ENCODE results near the gene INTS6.

- TF ChIP-seq FOXM1 (IDR thresholded peaks at IDR 0.05; ENCODE audit: borderline replicate concordance) (no peak), ARNT (IDR thresholded peaks at IDR 0.05) (no peak), FOXA1 (IDR thresholded peaks at IDR 0.05) (no peak), SP1 (IDR thresholded peaks at IDR 0.05) (no peak), ELF4 (IDR thresholded peaks at IDR 0.05) (no peak), L3MBTL2 (conservative IDR thresholded peaks at IDR 0.05) (no peak), NFRKB (IDR thresholded peaks at IDR 0.05) (no peak), BHLHE40 (IDR thresholded peaks at IDR 0.05; ENCODE audit: borderline replicate concordance) (no peak), FOXK2 (IDR thresholded peaks at IDR 0.05) (no peak), HDGF (IDR thresholded peaks at IDR 0.05; ENCODE audit: borderline replicate concordance) (no peak), PKNOX1 (IDR thresholded peaks at IDR 0.05) (no peak), TARDBP (IDR thresholded peaks at IDR 0.05) (no peak)
Measured at GRCh38 chr13:51420681-51421490, 31.9 kb downstream of the INTS6 start.

Measured in HEK293T (cell line).